Fibroblast of skin of abdomen (primary cell): Measurements from ENCODE around the gene PSMB10.
A peak's percentile ranks its signal among the peaks of the same experiment; 100 is the strongest.
"Not testable (repeated sequence)": the region's sequence is repeated elsewhere in the genome, so short reads cannot be mapped to it uniquely, and the experiment has no call there.

Experiments used
- DNase-seq: peaks from one replicate; pipeline ENCODE4 v3.0.0-alpha.2; 2013

The PSMB10 gene

GRCh38 chr16:67924140-67924906, 12.3 kb downstream of the PSMB10 start:
- DNase-seq: no peak

GRCh38 chr16:67923414-67924116, 13.1 kb downstream of the PSMB10 start:
- DNase-seq: no peak

GRCh38 chr16:67922740-67923139, 13.9 kb downstream of the PSMB10 start:
- no peak for DNase-seq

GRCh38 chr16:67922221-67922620, 14.4 kb downstream of the PSMB10 start:
- no peak for DNase-seq

- no peak for DNase-seq
Observed at GRCh38 chr16:67919622-67920221, 16.9 kb downstream of the PSMB10 start.

GRCh38 chr16:67917852-67918236, 18.8 kb downstream of the PSMB10 start:
- peak; percentile 80 for DNase-seq

GRCh38 chr16:67917140-67917851, 19.4 kb downstream of the PSMB10 start:
- DNase-seq: no peak

- DNase-seq: no peak
Observed at GRCh38 chr16:67915831-67916723, 20.6 kb downstream of the PSMB10 start.

GRCh38 chr16:67915496-67915769, 21.2 kb downstream of the PSMB10 start:
- DNase-seq: not testable (repeated sequence)

- DNase-seq: no peak
Observed at GRCh38 chr16:67914758-67915495, 21.7 kb downstream of the PSMB10 start.

GRCh38 chr16:67910158-67910557, 26.5 kb downstream of the PSMB10 start:
- peak; percentile 38 for DNase-seq

GRCh38 chr16:67909056-67909742, 27.5 kb downstream of the PSMB10 start:
- DNase-seq: no peak

- DNase-seq: no peak
Observed at GRCh38 chr16:67907397-67908180, 29.1 kb downstream of the PSMB10 start.

- no peak for DNase-seq
Observed at GRCh38 chr16:67902831-67903230, 33.8 kb downstream of the PSMB10 start.

GRCh38 chr16:67901734-67902133, 34.9 kb downstream of the PSMB10 start:
- DNase-seq: no peak

GRCh38 chr16:67897231-67897630, 39.4 kb downstream of the PSMB10 start:
- DNase-seq: no peak

GRCh38 chr16:67893743-67894399, 42.8 kb downstream of the PSMB10 start:
- no peak for DNase-seq

GRCh38 chr16:67892899-67893742, 43.5 kb downstream of the PSMB10 start, which contains the start of gene PSKH1:
Gene PSKH1 (plus strand): TSS chr16:67893254. CDS start chr16:67908750, 15,496 bp downstream.
- DNase-seq: peak; percentile 96
